HepG2 (cell line): Measurements from ENCODE around the gene RAD23A. TPM values are rescaled to one million over a fixed set of nuclear protein-coding genes. Genes with fewer than 3 reads are reported as not detected.

Experiments used
- ATAC-seq: fragments of 200-7000 bp; cut with Tn5 transposase; 3 replicates; pipeline ENCODE4 v1.9.1; 2020; ENCODE audit warnings: mild to moderate bottlenecking, moderate library complexity
- BruUV-seq: library from RNA; stranded (reverse); fragments of 400-500 nt; replicated peaks from 2 replicates; lab custom pipeline; 2021; lab: Mats Ljungman, UMichigan
- CTCF ChIA-PET: fragments of 300-600 bp; formaldehyde crosslinking; extraction: SDS; loops from one replicate; lab custom pipeline; 2021; ENCODE audit warnings: low total read pairs, inconsistent platforms, low intra/inter-chr PET ratio; lab: Yijun Ruan, JAX
- POLR2A ChIA-PET: fragments of 350-600 bp; sonication (Branson Sonifier 250); formaldehyde crosslinking; loops from one replicate; lab custom pipeline; 2020; ENCODE audit warnings: antibody characterized with exemption, inconsistent platforms; lab: Yijun Ruan, JAX
- DNase-seq: peaks from one replicate; pipeline ENCODE4 v3.0.0-alpha.2; 2015; ENCODE audit warnings: low spot score
- FAIRE-seq: peaks from 3 replicates; lab custom pipeline; 2011; peaks lifted over from hg19 to GRCh38; lab: Jason Lieb, UNC
- H2AFZ ChIP-seq: one replicate; pipeline ENCODE4 v1.6.1; 2011; ENCODE audit warnings: low read length, inconsistent platforms
- H3K27ac ChIP-seq: fragments of 300-600 bp; 3 replicates; pipeline ENCODE4 v1.8.0; 2011; ENCODE audit warnings: mixed run types, mild to moderate bottlenecking, mixed read lengths, low read length, inconsistent platforms; ENCODE audit not compliant: insufficient read depth; ENCODE audit errors: extremely low read length
- H3K27me3 ChIP-seq, 2 experiments: fragments of 200-600 bp in 1 of 2; 2 replicates in 1 of 2; 3 replicates in 1 of 2; pipeline versions ENCODE4 v1.6.0 to v1.8.0; 2011; ENCODE audit warnings: low read length in 2 of 2, mild to moderate bottlenecking in 2 of 2, moderate library complexity in 2 of 2, inconsistent platforms in 1 of 2; ENCODE audit not compliant: insufficient read depth in 2 of 2, control insufficient read depth in 1 of 2
- H3K36me3 ChIP-seq, 2 experiments: fragments of 200-600 bp in 1 of 2; replicated peaks in 1 of 2; 2 replicates in 1 of 2; 3 replicates in 1 of 2; pipeline versions ENCODE4 v1.5.1 to v1.8.0; 2011; ENCODE audit warnings: low read length in 2 of 2, inconsistent platforms in 1 of 2; ENCODE audit not compliant: insufficient read depth in 2 of 2, control insufficient read depth in 1 of 2
- H3K4me1 ChIP-seq: 2 replicates; pipeline ENCODE4 v1.5.1; 2012; ENCODE audit warnings: low read length, inconsistent platforms; ENCODE audit not compliant: insufficient read depth
- H3K4me2 ChIP-seq: 2 replicates; pipeline ENCODE4 v1.6.0; 2011; ENCODE audit warnings: low read depth, low read length, inconsistent platforms
- H3K4me3 ChIP-seq, 3 experiments: fragments of 200-600 bp in 1 of 3; sonication (generic), shearing (Covaris generic) in 1 of 3; replicated peaks in 1 of 3; 2 replicates each; pipeline ENCODE4 v1.5.1; 2011 to 2016; ENCODE audit warnings: low read length in 3 of 3, inconsistent platforms in 2 of 3, low read depth in 2 of 3, mild to moderate bottlenecking in 2 of 3, control low read depth in 1 of 3, mixed read lengths in 1 of 3; ENCODE audit not compliant: insufficient read depth in 1 of 3
- H3K79me2 ChIP-seq: one replicate; pipeline ENCODE4 v1.6.1; 2011; ENCODE audit warnings: low read length, inconsistent platforms; ENCODE audit not compliant: insufficient read depth
- H3K9ac ChIP-seq: 2 replicates; pipeline ENCODE4 v1.6.0; 2011; ENCODE audit warnings: mild to moderate bottlenecking, low read depth, low read length, inconsistent platforms; ENCODE audit not compliant: insufficient read depth
- H3K9me3 ChIP-seq: 2 replicates; pipeline ENCODE4 v1.5.1; 2012; ENCODE audit warnings: mild to moderate bottlenecking, low read length
- H4K20me1 ChIP-seq: 2 replicates; pipeline ENCODE4 v1.6.0; 2011; ENCODE audit warnings: inconsistent platforms, mild to moderate bottlenecking, low read length, moderate library complexity; ENCODE audit not compliant: insufficient read depth
- HOXD1 ChIP-seq: sonication (generic); formaldehyde crosslinking; IDR thresholded peaks from 2 replicates; pipeline ENCODE4 v1.5.0; 2020; ENCODE audit warnings: missing genetic modification reagents
- MXI1 ChIP-seq: IDR thresholded peaks from 3 replicates; pipeline ENCODE4 v1.6.1; 2012; ENCODE audit warnings: low read depth, low read length, inconsistent platforms, borderline replicate concordance
- PAWR ChIP-seq: sonication (generic); formaldehyde crosslinking; IDR thresholded peaks from 2 replicates; pipeline ENCODE4 v1.4.0; 2020; ENCODE audit warnings: missing genetic modification reagents, mild to moderate bottlenecking, borderline replicate concordance
- RFX3 ChIP-seq: IDR thresholded peaks from 2 replicates; pipeline ENCODE4 v1.6.1; 2016; ENCODE audit warnings: missing biosample characterization, missing genetic modification reagents
- SMARCC2 ChIP-seq: fragments of 450-650 bp; IDR thresholded peaks from 2 replicates; pipeline ENCODE4 v1.6.1; 2017; ENCODE audit warnings: antibody characterized with exemption, mild to moderate bottlenecking
- SP140L ChIP-seq: sonication (generic); formaldehyde crosslinking; IDR thresholded peaks from 2 replicates; pipeline ENCODE4 v1.4.0; 2020; ENCODE audit warnings: missing genetic modification reagents, borderline replicate concordance
- SRF ChIP-seq: IDR thresholded peaks from 2 replicates; pipeline ENCODE4 v1.6.1; 2011; ENCODE audit warnings: mild to moderate bottlenecking, low read depth, low read length, moderate library complexity
- SRY ChIP-seq: sonication (generic); formaldehyde crosslinking; IDR thresholded peaks from 2 replicates; pipeline ENCODE4 v1.8.0; 2022; ENCODE audit warnings: mild to moderate bottlenecking, missing genetic modification reagents
- TRIM24 ChIP-seq: sonication (generic); formaldehyde crosslinking; IDR thresholded peaks from 2 replicates; pipeline ENCODE4 v1.8.0; 2022; ENCODE audit warnings: mild to moderate bottlenecking, missing genetic modification reagents
- ZBTB43 ChIP-seq: sonication (generic); formaldehyde crosslinking; conservative IDR thresholded peaks from 2 replicates; pipeline ENCODE4 v1.4.0; 2020; ENCODE audit warnings: missing genetic modification reagents
- ZBTB7A ChIP-seq: sonication (generic); formaldehyde crosslinking; IDR thresholded peaks from 2 replicates; pipeline ENCODE4 v1.8.0; 2022; ENCODE audit warnings: mild to moderate bottlenecking, missing genetic modification reagents
- ZFP62 ChIP-seq: sonication (generic); formaldehyde crosslinking; IDR thresholded peaks from 2 replicates; pipeline ENCODE4 v1.4.0; 2020; ENCODE audit warnings: missing genetic modification reagents
- ZNF10 ChIP-seq: sonication (generic); formaldehyde crosslinking; IDR thresholded peaks from 2 replicates; pipeline ENCODE4 v1.4.0; 2020; ENCODE audit warnings: mild to moderate bottlenecking, low read depth, missing genetic modification reagents, borderline replicate concordance
- ZNF552 ChIP-seq: sonication (generic); formaldehyde crosslinking; IDR thresholded peaks from 2 replicates; pipeline ENCODE4 v1.9.0; 2022; ENCODE audit warnings: missing genetic modification reagents, mild to moderate bottlenecking, borderline replicate concordance
- ZNF577 ChIP-seq: sonication (generic); formaldehyde crosslinking; IDR thresholded peaks from 2 replicates; pipeline ENCODE4 v1.4.0; 2020; ENCODE audit warnings: mild to moderate bottlenecking, low read depth, missing genetic modification reagents, borderline replicate concordance
- ZSCAN12 ChIP-seq: sonication (generic); formaldehyde crosslinking; IDR thresholded peaks from 2 replicates; pipeline ENCODE4 v1.9.0; 2021; ENCODE audit warnings: mild to moderate bottlenecking, missing genetic modification reagents
- WGBS: methylation state at CpG from one replicate; pipeline ENCODE4 v1.1.6; 2017; ENCODE audit warnings: low lambda C conversion rate; 5-methylcytosine and 5-hydroxymethylcytosine counted together
- in situ Hi-C: cut with HindIII; loops from 2 replicates; pipeline ENCODE4 v1.10.0; 2017; ENCODE audit warnings: low pct_unique_long_range_greater_than_20kb; ENCODE audit not compliant: extremely low pct_ligation_motif_present
- intact Hi-C: fragments of 100-400 bp; cut with micrococcal nuclease; formaldehyde crosslinking; loops from one replicate; pipeline ENCODE4 v1.10.0; 2022; ENCODE audit not compliant: unreplicated experiment
- polyA plus RNA-seq, 8 experiments: library from polyadenylated mRNA; depleted of rRNA in 3 of 8; stranded (reverse) in 7 of 8; unstranded in 1 of 8; fragments of >200 nt; fragmentation: Illumina TruSeq in 4 of 8; extraction: Trizol in 4 of 8; gene quantifications; 2 replicates each; pipeline versions ENCODE4 v1.2.1 to v1.2.3, GENCODE V29; 2011 to 2016; ENCODE audit warnings: low read depth in 4 of 8, missing spikeins in 1 of 8, mixed read lengths in 1 of 8; ENCODE audit not compliant: insufficient read depth in 1 of 8
- total RNA-seq, 5 experiments: library from RNA; depleted of rRNA; stranded (reverse); fragments of >200 nt; fragmentation: Illumina TruSeq; extraction: Trizol; gene quantifications; 2 replicates each; pipeline ENCODE4 v1.2.3, GENCODE V29; 2016; ENCODE audit warnings: low read depth in 1 of 5
- TF ChIP-seq, protein P1 (sequence below): sonication (generic); formaldehyde crosslinking; IDR thresholded peaks from 2 replicates; pipeline ENCODE4 v1.5.0; 2020; ENCODE audit warnings: missing genetic modification reagents
- TF ChIP-seq, protein P2 (sequence below): sonication (generic); formaldehyde crosslinking; IDR thresholded peaks from 2 replicates; pipeline ENCODE4 v1.5.0; 2020; ENCODE audit warnings: mild to moderate bottlenecking, missing genetic modification reagents

Gene RAD23A
- total and polyA plus RNA-seq, 2 of the 13 experiments (the other 11 are each of a cell fraction or from before 2014, with no cell fraction given): 42.5 to 54.2 TPM

DNA sequence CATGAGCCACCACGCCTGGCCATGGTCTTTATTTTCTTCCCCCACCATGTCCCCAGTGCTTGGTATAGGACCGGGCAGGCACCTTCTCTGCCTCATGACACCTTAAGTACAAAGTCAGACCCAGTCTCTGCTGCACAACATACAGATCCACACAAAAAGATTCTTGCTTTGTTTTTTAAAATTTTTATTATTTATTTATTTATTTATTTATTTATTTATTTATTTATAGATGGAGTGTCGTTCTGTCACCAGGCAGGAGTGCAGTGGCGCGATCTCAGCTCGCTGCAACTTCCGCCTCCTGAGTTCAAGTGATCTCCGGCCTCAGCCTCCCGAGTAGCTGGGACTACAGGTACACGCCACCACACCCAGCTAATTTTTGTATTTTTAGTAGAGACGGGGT, 47.1 kb downstream of the RAD23A start:
- no peak for FAIRE-seq
- intact Hi-C loops (no loop called here), in situ Hi-C loops (no loop called here)
- DNase-seq: no peak
- H2AFZ ChIP-seq: no peak overlapping the region
- no peaks in the 10 kb centered on the region for H3K9me3 ChIP-seq
- H3K79me2 ChIP-seq: peaks cover 12% of the 10 kb centered on the region
- ChIA-PET POLR2A (interaction anchor here (1.3 kb wide), 1 partner anchor 61 kb away, joined by 3 read pairs; no protein-coding TSS in a partner anchor), CTCF (no interaction called here)
- H4K20me1 ChIP-seq: peaks cover 3% of the 10 kb centered on the region; the same call in 1 of the 2 replicates
- H3K9ac ChIP-seq: no peak overlapping the region
- BruUV-seq: no TSS peak
- no peak overlapping the region for H3K4me2 ChIP-seq
- no peaks in the 10 kb centered on the region for H3K27me3 ChIP-seq
- TF ChIP-seq, protein P1, sequence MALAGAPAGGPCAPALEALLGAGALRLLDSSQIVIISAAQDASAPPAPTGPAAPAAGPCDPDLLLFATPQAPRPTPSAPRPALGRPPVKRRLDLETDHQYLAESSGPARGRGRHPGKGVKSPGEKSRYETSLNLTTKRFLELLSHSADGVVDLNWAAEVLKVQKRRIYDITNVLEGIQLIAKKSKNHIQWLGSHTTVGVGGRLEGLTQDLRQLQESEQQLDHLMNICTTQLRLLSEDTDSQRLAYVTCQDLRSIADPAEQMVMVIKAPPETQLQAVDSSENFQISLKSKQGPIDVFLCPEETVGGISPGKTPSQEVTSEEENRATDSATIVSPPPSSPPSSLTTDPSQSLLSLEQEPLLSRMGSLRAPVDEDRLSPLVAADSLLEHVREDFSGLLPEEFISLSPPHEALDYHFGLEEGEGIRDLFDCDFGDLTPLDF (CRISPR knock-in tag): no peak
- TF ChIP-seq SMARCC2: no peak
- TF ChIP-seq HOXD1: no peak
- no peak for TF ChIP-seq ZBTB43
- TF ChIP-seq PAWR (CRISPR knock-in tag): no peak
- no peak for TF ChIP-seq MXI1
- no peak for TF ChIP-seq ZNF577 (CRISPR knock-in tag)
- TF ChIP-seq SRF: no peak
- no peak for TF ChIP-seq ZFP62 (CRISPR knock-in tag)
- TF ChIP-seq TRIM24 (CRISPR knock-in tag): no peak
- no peak for TF ChIP-seq ZNF552
- no peak for TF ChIP-seq ZBTB7A (CRISPR knock-in tag)
- no peak for TF ChIP-seq RFX3
- TF ChIP-seq SRY (CRISPR knock-in tag): no peak
- no peak for TF ChIP-seq ZNF10 (CRISPR knock-in tag)
- no peak for TF ChIP-seq SP140L (CRISPR knock-in tag)
- TF ChIP-seq ZSCAN12 (CRISPR knock-in tag): no peak
- TF ChIP-seq, protein P2, sequence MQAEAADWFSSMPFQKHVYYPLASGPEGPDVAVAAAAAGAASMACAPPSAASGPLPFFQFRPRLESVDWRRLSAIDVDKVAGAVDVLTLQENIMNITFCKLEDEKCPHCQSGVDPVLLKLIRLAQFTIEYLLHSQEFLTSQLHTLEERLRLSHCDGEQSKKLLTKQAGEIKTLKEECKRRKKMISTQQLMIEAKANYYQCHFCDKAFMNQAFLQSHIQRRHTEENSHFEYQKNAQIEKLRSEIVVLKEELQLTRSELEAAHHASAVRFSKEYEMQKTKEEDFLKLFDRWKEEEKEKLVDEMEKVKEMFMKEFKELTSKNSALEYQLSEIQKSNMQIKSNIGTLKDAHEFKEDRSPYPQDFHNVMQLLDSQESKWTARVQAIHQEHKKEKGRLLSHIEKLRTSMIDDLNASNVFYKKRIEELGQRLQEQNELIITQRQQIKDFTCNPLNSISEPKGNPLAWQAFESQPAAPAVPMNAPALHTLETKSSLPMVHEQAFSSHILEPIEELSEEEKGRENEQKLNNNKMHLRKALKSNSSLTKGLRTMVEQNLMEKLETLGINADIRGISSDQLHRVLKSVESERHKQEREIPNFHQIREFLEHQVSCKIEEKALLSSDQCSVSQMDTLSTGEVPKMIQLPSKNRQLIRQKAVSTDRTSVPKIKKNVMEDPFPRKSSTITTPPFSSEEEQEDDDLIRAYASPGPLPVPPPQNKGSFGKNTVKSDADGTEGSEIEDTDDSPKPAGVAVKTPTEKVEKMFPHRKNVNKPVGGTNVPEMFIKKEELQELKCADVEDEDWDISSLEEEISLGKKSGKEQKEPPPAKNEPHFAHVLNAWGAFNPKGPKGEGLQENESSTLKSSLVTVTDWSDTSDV (CRISPR knock-in tag): no peak
- H3K4me1 ChIP-seq: peaks cover 33% of the 10 kb centered on the region
- no peak overlapping the region for H3K4me3 ChIP-seq
- 89% methylated on average over 11 of the region's 11 CpGs for WGBS
- no peak for ATAC-seq
- no peak overlapping the region for H3K27ac ChIP-seq
- H3K36me3 ChIP-seq: no peaks in the 10 kb centered on the region
